GM10266 (cell line): ENCODE results near the gene ARL6IP4.

Experiments used
- DNase-seq: peaks from one replicate; pipeline ENCODE4 v3.0.0; 2012; ENCODE audit errors: extremely low spot score
- TF ChIP-seq, protein P1 (sequence below): IDR thresholded peaks from 2 replicates; pipeline ENCODE4 v1.5.1; 2012; ENCODE audit warnings: mild to moderate bottlenecking, low read depth; ENCODE audit not compliant: control insufficient read depth, insufficient read depth; ENCODE audit errors: missing control alignments

ARL6IP4 gene

DNA sequence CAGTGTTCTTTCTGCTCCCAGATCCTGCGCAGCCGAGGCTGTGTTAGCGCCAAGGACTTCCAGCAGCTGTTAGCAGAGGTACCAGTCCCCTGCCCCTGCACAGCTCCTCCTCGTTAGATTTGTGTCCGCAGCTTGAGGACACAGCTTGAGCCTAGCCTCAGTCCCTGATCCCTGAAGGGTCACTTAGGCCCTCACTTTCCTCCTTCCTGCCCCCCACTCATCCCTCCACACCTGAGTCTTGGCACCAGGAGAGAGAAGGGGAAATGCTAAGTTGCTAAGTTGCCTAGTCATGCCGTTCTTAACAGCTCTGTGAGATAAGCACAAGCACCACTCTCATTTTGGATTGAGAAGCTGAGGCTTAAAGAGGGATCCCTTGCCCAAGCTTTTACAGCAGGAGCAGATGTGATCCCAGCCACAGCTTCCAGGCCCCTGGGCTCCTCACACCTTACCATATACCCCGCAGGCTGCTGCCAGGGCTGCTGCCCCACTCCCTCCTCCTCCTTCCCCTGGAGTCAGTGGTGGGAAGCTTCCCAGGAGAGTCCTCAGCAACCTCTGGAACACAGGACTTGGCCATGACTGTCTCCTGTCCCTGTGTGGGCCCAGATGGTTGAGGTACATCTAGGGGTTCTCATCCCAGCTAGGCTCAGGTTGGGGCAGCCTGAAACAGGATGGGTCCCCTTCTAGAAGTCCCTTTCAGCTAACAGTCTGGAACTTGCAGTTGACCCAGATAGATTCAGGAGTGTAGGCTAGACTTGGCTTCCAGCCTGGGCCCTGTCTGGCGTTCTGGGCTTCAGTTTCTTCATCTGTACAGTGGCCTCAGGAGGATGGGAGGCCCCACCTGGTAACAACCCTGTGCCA, 4.5 kb upstream of the ARL6IP4 start:
- TF ChIP-seq, protein P1, sequence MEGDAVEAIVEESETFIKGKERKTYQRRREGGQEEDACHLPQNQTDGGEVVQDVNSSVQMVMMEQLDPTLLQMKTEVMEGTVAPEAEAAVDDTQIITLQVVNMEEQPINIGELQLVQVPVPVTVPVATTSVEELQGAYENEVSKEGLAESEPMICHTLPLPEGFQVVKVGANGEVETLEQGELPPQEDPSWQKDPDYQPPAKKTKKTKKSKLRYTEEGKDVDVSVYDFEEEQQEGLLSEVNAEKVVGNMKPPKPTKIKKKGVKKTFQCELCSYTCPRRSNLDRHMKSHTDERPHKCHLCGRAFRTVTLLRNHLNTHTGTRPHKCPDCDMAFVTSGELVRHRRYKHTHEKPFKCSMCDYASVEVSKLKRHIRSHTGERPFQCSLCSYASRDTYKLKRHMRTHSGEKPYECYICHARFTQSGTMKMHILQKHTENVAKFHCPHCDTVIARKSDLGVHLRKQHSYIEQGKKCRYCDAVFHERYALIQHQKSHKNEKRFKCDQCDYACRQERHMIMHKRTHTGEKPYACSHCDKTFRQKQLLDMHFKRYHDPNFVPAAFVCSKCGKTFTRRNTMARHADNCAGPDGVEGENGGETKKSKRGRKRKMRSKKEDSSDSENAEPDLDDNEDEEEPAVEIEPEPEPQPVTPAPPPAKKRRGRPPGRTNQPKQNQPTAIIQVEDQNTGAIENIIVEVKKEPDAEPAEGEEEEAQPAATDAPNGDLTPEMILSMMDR: no peak
- no peak for DNase-seq

DNA sequence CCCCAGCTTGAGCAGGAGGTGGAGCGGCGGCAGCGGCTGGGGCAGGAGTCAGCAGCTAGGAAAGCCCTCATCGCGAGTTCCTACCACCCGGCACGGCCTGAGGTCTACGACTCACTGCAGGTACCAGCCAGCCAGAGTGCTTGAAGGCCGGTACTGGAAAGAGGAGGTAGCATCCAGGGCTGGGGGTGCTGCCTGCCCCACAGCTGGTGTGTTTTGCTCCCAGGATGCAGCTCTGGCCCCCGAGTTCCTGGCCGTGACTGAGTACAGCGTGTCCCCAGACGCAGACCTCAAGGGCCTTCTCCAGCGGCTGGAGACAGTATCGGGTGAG, 3.9 kb upstream of the ARL6IP4 start:
- TF ChIP-seq, protein P1: no peak
- no peak for DNase-seq

DNA sequence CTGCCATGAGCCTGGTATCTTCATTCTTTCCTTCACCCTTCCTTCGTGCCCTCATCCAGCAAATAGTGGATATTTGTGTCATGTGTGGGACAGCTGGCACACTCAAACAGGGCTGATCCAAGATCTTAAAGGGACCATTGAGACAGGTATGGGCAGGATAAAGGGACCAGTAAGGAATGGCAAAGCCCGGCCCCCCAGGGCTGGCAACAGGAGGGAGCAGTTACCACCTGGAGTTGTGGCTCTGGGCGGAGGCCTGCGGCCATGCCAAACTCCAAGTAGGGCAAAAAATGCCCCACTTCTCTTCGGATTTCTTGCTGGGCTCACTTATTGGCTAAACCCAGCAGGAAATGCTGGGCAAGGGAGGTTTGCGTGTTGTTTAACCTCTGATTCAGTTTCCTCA, 3.3 kb upstream of the ARL6IP4 start:
- no peak for DNase-seq
- TF ChIP-seq, protein P1: no peak

DNA sequence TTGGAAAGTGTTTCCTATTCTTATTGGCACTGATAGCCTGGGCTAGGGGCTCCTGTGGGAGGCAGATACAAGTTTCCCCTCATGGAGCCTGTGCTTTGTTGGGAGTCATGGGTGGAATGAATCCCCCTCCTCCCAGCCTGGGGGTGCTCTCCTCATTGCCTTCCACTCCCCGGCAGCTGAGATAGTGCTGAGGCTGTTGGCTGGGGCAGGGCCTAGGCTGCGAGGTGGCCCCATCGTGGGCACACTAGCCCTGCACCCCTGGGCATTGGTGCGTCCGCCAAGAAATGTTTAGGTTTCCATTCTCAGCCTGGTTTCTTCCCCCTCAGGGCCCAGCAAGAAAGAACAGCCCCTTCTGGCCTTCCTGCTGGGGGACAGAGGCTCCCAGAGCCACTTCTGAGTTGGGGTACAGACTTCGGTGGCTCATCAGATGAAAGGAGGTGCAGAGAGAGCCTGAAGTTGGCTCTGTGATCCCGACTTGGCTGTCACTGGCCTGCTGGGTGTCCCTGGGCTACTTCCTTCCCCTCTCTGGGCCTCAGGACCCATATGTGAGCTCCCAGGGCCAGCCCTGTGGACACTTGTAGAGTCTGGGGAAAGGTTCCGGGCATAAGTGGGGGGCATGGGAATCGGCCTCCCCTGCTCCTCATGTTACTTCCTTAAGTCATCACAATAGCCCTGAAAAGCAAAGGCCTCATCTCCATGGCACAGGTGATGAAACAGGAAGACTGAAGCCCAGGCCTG, 2.7 kb upstream of the ARL6IP4 start:
- TF ChIP-seq, protein P1: no peak
- DNase-seq: no peak

DNA sequence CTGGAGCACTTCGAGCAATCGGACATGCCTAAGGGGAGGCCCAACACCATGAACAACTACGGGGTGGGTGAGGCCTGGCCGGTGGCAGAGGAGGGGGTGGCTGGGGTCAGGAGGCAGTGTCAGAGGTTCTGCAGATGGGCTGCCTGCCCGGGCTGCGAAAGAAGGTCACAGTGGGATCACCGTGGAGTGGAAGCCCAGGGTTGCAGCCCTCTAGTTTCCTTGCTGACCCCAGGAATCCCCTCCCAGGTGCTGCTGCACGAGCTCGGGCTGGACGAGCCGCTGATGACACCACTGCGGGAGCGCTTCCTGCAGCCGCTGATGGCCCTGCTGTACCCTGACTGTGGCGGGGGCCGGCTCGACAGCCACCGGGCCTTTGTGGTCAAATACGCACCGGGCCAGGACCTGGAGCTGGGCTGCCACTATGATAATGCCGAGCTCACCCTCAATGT, 1.9 kb upstream of the ARL6IP4 start:
- TF ChIP-seq, protein P1: no peak
- no peak for DNase-seq

DNA sequence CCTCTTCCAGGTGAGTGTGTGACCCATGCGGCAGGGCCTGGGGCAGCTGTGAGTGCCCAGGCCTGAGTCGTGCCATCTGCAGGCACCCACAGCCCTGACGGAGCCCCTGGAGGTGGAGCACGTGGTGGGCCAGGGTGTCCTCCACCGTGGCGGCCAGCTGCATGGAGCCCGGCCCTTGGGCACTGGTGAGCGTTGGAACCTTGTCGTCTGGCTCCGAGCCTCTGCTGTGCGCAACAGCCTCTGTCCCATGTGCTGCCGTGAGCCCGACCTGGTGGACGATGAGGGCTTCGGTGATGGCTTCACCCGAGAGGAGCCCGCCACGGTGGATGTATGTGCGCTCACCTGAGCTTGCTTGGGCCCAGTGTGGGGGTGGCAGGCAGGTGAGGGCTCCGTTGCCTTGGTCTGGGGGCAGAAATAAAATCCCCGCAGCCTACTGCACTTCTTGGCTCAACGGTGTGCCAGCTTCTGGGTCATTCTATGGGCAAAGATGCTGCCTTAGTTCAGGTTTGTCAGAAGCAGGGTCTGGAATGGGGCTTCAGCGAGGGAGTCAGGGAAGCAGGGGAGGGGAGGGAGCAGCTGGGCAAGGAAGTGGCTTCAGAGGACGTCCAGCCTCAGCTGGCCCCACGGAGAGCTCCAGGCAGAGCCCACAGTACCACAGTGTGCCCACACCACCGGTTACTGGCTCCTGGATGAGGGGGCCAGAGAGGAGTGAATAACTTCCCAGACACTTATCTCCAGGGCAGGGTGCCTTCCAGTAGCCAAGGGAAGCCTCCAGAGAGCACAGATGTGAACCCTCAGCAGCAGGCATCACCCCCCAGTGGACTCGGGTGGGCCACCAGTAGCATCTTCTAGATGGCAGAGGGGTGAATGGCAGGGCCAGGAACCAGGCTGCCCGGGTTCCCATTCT, 1.2 kb upstream of the ARL6IP4 start:
- TF ChIP-seq, protein P1: no peak
- no peak for DNase-seq
